ENCODE measurements around the gene TPSAB1. TPM values are rescaled to one million over a fixed set of nuclear protein-coding genes. Genes with fewer than 3 reads are reported as not detected.

The TPSAB1 gene
- total RNA-seq, 1 experiment from 2014 or later, result not detected

DNA sequence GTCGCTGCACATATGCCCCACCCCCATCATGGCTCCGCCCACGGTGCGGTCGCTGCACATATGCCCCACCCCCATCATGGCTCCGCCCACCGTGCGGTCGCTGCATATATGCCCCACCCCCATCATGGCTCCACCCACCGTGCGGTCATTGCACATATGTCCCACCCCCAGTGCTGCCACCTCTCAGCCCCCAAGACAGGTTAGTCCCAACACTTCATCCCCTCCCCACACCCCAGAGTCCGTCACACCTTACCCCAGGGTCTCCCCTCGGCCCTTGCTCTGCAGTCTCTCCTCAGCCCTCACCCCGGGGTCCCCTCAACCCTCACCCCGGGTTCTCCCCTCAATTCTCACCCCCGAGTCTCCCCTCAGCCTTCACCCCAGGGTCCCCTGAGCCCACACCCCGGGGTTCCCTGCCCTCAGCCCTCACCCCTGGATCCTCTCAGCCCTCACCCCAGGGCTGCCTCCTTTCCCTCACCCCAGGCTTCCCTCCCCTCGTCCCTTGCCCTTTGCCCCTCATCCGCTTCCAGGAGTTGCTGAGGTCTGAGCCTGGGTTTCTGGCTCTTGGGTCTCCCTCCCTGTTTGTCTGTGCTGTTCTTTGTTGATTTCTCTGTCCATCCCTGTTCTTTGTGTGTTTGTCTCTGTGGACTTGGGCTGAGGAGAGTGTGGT is 41.0 kb upstream of the TPSAB1 start:
- no peaks in the 10 kb centered on the region for H3K79me2 ChIP-seq (ENCODE audit: low read length)
- H3K9me2 ChIP-seq (replicated peaks; ENCODE audit: low read length), result no peaks in the 10 kb centered on the region
- H3F3A ChIP-seq (ENCODE audit: low read length, unreplicated experiment), result no peaks in the 10 kb centered on the region
- H3K27me3 ChIP-seq (ENCODE audit: low read length), result no peaks in the 10 kb centered on the region
- no peaks in the 10 kb centered on the region for H3K36me3 ChIP-seq (ENCODE audit: low read depth, low read length)
- no peak for TF ChIP-seq EZH2 (IDR thresholded peaks at IDR 0.05; ENCODE audit: low read length, unreplicated experiment)
- TF ChIP-seq EZH2phosphoT487 (IDR thresholded peaks at IDR 0.05; ENCODE audit: borderline replicate concordance, low read length), result no peak
- TF ChIP-seq, protein P1, sequence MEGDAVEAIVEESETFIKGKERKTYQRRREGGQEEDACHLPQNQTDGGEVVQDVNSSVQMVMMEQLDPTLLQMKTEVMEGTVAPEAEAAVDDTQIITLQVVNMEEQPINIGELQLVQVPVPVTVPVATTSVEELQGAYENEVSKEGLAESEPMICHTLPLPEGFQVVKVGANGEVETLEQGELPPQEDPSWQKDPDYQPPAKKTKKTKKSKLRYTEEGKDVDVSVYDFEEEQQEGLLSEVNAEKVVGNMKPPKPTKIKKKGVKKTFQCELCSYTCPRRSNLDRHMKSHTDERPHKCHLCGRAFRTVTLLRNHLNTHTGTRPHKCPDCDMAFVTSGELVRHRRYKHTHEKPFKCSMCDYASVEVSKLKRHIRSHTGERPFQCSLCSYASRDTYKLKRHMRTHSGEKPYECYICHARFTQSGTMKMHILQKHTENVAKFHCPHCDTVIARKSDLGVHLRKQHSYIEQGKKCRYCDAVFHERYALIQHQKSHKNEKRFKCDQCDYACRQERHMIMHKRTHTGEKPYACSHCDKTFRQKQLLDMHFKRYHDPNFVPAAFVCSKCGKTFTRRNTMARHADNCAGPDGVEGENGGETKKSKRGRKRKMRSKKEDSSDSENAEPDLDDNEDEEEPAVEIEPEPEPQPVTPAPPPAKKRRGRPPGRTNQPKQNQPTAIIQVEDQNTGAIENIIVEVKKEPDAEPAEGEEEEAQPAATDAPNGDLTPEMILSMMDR (conservative IDR thresholded peaks at IDR 0.05; ENCODE audit: low read depth, low read length), result no peak
- ATAC-seq, result no peak
- no peaks in the 10 kb centered on the region for H4K20me1 ChIP-seq (ENCODE audit: low read length)
- BruUV-seq (replicated peaks), result no TSS peak
- no peak overlapping the region for H3K4me2 ChIP-seq (ENCODE audit: low read length)
- H3K4me1 ChIP-seq (ENCODE audit: insufficient read depth, low read length), result no peaks in the 10 kb centered on the region
- intact Hi-C loops (cut with micrococcal nuclease), result no loop called here
- H3K9me3 ChIP-seq (ENCODE audit: low read length), result no peaks in the 10 kb centered on the region
- ChIA-PET CTCF (no interaction called here), POLR2A (ENCODE audit: unreplicated experiment) (no interaction called here)
- DNase-seq, result no peak
- H2AFZ ChIP-seq (ENCODE audit: low read length), result no peak overlapping the region
- H3K9ac ChIP-seq (ENCODE audit: low read length), result no peak overlapping the region
- no peak overlapping the region for H3K4me3 ChIP-seq (ENCODE audit: low read length)
- H3K27ac ChIP-seq (ENCODE audit: low read length), result no peak overlapping the region

DNA sequence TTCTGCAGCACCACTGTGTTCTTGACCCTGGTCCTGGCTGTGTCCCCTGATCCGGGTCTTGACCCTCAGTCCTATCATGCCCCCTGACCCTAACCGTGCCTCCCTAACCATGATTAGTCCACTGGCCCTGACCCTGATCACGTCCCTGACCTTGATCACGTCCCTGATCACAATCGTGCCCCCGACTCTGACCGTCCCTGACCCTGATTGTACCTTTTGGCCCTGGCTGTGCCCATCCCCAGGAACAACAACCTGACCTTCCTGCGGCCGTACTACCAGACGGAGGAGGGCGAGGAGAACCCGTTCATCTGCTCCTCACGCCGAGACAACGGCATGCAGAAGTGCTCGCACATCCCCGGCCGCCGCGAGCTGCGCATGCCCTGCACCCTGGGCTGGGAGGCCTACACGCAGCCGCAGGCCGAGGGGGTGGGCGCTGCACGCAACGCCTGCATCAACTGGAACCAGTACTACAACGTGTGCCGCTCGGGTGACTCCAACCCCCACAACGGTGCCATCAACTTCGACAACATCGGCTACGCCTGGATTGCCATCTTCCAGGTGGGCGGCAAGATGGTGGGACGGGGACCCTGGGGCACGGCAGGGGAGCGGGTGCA is 40.4 kb upstream of the TPSAB1 start:
- H3K9me3 ChIP-seq (ENCODE audit: low read length), result no peaks in the 10 kb centered on the region
- no peaks in the 10 kb centered on the region for H3K27me3 ChIP-seq (ENCODE audit: low read length)
- H3F3A ChIP-seq (ENCODE audit: low read length, unreplicated experiment), result no peaks in the 10 kb centered on the region
- H3K4me1 ChIP-seq (ENCODE audit: insufficient read depth, low read length), result no peaks in the 10 kb centered on the region
- H3K9me2 ChIP-seq (replicated peaks; ENCODE audit: low read length), result no peaks in the 10 kb centered on the region
- no TSS peak for BruUV-seq (replicated peaks)
- ChIA-PET POLR2A (ENCODE audit: unreplicated experiment) (no interaction called here), CTCF (no interaction called here)
- no peaks in the 10 kb centered on the region for H3K79me2 ChIP-seq (ENCODE audit: low read length)
- no peak overlapping the region for H3K27ac ChIP-seq (ENCODE audit: low read length)
- H4K20me1 ChIP-seq (ENCODE audit: low read length), result no peaks in the 10 kb centered on the region
- no peak for TF ChIP-seq EZH2 (IDR thresholded peaks at IDR 0.05; ENCODE audit: low read length, unreplicated experiment)
- TF ChIP-seq EZH2phosphoT487 (IDR thresholded peaks at IDR 0.05; ENCODE audit: borderline replicate concordance, low read length), result no peak
- TF ChIP-seq, protein P1 (conservative IDR thresholded peaks at IDR 0.05; ENCODE audit: low read depth, low read length), result no peak
- DNase-seq (no peak), ATAC-seq (no peak)
- no peak overlapping the region for H3K9ac ChIP-seq (ENCODE audit: low read length)
- H3K36me3 ChIP-seq (ENCODE audit: low read depth, low read length), result no peaks in the 10 kb centered on the region
- intact Hi-C loops (cut with micrococcal nuclease), result no loop called here
- H3K4me3 ChIP-seq (ENCODE audit: low read length), result no peak overlapping the region
- no peak overlapping the region for H3K4me2 ChIP-seq (ENCODE audit: low read length)
- no peak overlapping the region for H2AFZ ChIP-seq (ENCODE audit: low read length)

DNA sequence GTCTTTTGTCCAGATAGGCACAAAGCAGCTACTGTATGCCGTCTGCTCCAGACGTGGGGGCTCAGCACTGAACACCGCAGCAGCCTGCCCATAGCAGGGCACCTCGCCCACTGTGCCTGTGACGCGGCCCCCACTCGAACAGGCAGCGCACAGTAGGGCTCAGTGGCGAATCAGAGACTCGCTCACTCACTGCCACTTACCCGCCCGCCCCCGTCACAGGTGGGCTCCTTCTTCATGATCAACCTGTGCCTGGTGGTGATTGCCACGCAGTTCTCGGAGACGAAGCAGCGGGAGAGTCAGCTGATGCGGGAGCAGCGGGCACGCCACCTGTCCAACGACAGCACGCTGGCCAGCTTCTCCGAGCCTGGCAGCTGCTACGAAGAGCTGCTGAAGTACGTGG is 39.1 kb upstream of the TPSAB1 start:
- POLR2A ChIA-PET (ENCODE audit: unreplicated experiment), result no interaction called here
- H4K20me1 ChIP-seq (ENCODE audit: low read length), result no peaks in the 10 kb centered on the region
- CTCF ChIA-PET, result no interaction called here
- H3K9ac ChIP-seq (ENCODE audit: low read length), result no peak overlapping the region
- H3K4me2 ChIP-seq (ENCODE audit: low read length), result no peak overlapping the region
- no peaks in the 10 kb centered on the region for H3K9me2 ChIP-seq (replicated peaks; ENCODE audit: low read length)
- H3F3A ChIP-seq (ENCODE audit: low read length, unreplicated experiment), result no peaks in the 10 kb centered on the region
- H3K79me2 ChIP-seq (ENCODE audit: low read length), result no peaks in the 10 kb centered on the region
- no TSS peak for BruUV-seq (replicated peaks)
- no peaks in the 10 kb centered on the region for H3K36me3 ChIP-seq (ENCODE audit: low read depth, low read length)
- DNase-seq (no peak), ATAC-seq (no peak)
- TF ChIP-seq EZH2 (IDR thresholded peaks at IDR 0.05; ENCODE audit: low read length, unreplicated experiment), result no peak
- TF ChIP-seq, protein P1 (conservative IDR thresholded peaks at IDR 0.05; ENCODE audit: low read depth, low read length), result no peak
- TF ChIP-seq EZH2phosphoT487 (IDR thresholded peaks at IDR 0.05; ENCODE audit: borderline replicate concordance, low read length), result no peak
- H3K9me3 ChIP-seq (ENCODE audit: low read length), result no peaks in the 10 kb centered on the region
- H2AFZ ChIP-seq (ENCODE audit: low read length), result no peak overlapping the region
- no peaks in the 10 kb centered on the region for H3K27me3 ChIP-seq (ENCODE audit: low read length)
- H3K27ac ChIP-seq (ENCODE audit: low read length), result no peak overlapping the region
- no peaks in the 10 kb centered on the region for H3K4me1 ChIP-seq (ENCODE audit: insufficient read depth, low read length)
- no peak overlapping the region for H3K4me3 ChIP-seq (ENCODE audit: low read length)
- intact Hi-C loops (cut with micrococcal nuclease), result no loop called here

Data from PC-3 (cell line).